ENCODE results near the gene KRTAP12-3.

KRTAP12-3 gene

DNA sequence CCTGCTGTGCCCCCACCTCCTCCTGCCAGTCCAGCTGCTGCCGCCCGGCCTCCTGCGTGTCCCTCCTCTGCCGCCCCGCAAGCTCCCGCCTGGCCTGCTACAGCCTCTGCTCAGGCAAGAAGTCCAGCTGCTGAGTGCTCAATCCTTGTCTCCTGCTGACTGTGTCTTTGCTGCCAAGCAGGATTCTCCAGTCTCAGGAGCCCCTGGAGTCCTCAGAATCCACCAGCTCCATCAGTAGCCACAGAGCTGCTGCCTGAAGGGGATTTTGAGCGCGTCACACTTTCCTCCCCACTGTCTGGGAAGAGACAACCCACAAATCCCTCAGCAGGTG, 10.5 kb upstream of the KRTAP12-3 start:
- no peak overlapping the region for H3K4me3 ChIP-seq (ENCODE audit: low read depth, low read length)
- no peak for DNase-seq (ENCODE audit: low read depth)
- TF ChIP-seq, protein P1, sequence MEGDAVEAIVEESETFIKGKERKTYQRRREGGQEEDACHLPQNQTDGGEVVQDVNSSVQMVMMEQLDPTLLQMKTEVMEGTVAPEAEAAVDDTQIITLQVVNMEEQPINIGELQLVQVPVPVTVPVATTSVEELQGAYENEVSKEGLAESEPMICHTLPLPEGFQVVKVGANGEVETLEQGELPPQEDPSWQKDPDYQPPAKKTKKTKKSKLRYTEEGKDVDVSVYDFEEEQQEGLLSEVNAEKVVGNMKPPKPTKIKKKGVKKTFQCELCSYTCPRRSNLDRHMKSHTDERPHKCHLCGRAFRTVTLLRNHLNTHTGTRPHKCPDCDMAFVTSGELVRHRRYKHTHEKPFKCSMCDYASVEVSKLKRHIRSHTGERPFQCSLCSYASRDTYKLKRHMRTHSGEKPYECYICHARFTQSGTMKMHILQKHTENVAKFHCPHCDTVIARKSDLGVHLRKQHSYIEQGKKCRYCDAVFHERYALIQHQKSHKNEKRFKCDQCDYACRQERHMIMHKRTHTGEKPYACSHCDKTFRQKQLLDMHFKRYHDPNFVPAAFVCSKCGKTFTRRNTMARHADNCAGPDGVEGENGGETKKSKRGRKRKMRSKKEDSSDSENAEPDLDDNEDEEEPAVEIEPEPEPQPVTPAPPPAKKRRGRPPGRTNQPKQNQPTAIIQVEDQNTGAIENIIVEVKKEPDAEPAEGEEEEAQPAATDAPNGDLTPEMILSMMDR (IDR thresholded peaks at IDR 0.05; ENCODE audit: low read depth, low read length, missing control alignments) = no peak

DNA sequence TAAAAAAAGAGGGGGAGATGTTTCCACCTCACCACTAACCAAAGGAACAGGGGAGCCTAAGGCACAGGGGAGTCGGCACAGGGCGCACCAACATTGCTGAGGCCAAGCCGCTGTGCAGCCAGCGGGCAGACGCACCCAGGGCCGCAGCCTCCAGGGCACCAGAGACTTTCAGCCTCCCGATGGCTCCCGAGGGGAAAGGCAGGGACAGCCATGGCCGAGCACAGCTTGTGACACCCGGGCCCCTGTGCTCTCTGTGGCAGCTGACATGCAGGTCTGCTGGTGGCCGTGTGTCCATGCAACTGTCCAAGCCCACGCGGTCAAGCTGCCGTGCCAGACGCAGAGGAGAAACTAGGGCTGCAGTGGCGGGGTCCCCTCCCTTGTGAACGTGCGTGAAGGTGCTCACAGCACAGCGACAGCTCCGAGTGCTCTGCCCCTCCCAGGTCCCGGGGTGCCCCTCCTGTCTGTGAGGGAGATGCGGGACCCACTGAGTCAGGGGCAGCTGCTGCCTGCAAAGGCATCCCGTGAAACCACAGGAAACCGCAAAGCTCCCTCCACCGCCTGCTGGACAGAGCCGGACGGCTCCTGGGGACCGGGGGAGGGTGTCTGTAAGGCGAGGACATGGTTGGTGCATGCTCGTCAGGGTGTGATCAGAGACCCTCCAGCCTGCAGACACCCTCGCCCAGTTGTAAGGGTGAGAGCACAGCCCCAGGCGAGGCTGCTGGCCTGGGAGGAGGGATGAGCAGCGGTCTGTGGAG, 9.0 kb upstream of the KRTAP12-3 start:
- TF ChIP-seq, protein P1 (IDR thresholded peaks at IDR 0.05; ENCODE audit: low read depth, low read length, missing control alignments) = no peak
- H3K4me3 ChIP-seq (ENCODE audit: low read depth, low read length) = no peak overlapping the region
- no peak for DNase-seq (ENCODE audit: low read depth)

DNA sequence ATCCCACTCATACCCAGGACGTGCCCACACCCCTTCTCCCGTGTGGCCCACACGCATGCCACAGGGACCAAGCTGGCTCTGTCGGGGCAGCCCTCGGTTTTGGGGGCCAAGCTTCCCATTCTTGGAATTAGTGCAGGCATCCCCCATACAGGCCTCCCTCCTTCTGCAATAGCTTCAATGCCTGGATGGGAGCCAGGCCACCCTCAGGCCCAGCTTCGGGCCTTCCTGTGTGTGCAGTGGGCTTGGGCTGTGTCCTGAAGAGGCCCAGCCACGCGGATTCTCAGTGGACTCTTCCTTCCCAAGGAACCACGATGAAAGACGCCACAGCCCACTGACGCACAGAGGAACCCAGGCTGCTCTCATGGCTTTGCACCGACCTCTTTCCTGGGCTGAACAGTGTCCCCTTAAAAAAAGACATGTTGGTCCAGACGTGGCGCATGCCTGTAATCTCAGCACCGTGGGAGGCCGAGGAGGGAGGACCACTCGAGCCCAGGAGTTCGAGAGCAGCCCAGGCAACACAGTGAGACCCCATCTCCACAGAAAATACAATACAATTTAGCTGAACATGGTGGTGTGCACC, 8.1 kb upstream of the KRTAP12-3 start:
- TF ChIP-seq, protein P1 (IDR thresholded peaks at IDR 0.05; ENCODE audit: low read depth, low read length, missing control alignments) = no peak

DNA sequence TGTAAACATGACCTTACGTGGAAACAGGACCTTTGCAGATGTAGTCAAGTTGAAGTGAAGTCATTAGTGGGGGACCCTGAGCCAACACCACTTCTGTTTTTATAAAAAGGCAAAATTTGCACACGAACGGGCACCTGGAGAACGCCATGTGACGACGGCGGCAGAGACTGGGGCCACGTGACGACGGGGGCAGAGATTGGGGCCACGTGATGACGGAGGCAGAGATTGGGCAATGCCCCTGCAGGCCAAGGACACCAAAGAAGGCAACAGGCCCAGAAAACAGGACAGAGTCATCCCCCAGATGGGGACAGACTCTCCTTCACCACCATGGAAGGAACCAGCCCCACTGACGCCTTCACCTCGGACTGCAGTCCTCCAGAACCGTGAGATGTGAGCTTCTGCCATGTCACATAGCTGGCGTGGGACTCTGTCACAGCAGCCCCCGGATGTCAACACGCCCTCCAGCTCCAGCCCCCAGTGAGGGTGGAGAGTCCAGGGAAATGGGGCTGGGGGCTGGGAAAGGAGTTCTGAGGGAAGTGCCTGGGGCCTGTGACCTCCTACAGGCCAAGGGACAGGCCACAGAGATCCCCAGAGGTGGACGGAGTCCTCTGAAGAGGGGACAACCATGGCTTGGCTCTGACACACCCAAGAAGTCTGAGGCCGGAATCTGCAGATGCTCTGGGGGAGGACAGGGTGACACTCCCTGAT, 7.3 kb upstream of the KRTAP12-3 start:
- no peak overlapping the region for H3K4me3 ChIP-seq (ENCODE audit: low read depth, low read length)
- no peak for DNase-seq (ENCODE audit: low read depth)
- TF ChIP-seq, protein P1 (IDR thresholded peaks at IDR 0.05; ENCODE audit: low read depth, low read length, missing control alignments) = no peak

More for the DNA sequence above, 8.1 kb upstream of the KRTAP12-3 start:
- no peak overlapping the region for H3K4me3 ChIP-seq (ENCODE audit: low read depth, low read length)
- DNase-seq (ENCODE audit: low read depth) = no peak

DNA sequence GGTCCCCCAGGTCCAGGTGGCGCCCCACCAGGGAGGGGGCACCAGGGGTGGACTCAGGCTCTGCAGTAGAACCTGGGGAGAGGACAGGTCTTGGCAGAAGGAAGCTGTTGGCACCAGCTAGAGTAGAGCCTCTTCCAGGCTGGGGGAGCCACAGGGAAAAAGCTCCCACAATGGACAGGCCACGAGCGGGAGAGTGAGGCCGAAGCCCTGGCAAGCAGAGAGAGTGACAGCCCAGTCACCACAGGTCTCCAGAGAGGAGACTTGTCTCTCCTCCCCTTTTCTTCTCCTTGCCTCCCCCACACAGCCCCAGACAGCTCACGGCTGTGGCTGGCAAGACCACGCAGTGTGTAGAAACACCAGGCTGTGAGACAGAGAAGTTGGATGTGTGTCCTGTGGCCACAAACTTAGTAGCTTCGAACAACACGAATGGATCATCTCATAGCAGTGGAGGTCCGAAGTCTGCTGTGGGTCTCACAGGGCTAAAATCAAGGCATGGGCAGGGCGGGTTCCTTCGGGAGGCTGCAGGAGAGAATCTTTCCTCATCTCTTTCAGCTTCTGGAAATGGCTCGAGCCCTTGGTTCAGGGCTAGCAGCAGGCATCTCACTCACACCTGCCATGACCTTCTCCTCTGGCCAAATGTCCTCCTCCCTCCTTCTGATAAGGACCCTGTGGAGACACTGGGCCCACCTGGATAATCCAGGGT, 6.6 kb upstream of the KRTAP12-3 start:
- DNase-seq (ENCODE audit: low read depth) = no peak
- H3K4me3 ChIP-seq (ENCODE audit: low read depth, low read length) = no peak overlapping the region
- TF ChIP-seq, protein P1 (IDR thresholded peaks at IDR 0.05; ENCODE audit: low read depth, low read length, missing control alignments) = no peak

DNA sequence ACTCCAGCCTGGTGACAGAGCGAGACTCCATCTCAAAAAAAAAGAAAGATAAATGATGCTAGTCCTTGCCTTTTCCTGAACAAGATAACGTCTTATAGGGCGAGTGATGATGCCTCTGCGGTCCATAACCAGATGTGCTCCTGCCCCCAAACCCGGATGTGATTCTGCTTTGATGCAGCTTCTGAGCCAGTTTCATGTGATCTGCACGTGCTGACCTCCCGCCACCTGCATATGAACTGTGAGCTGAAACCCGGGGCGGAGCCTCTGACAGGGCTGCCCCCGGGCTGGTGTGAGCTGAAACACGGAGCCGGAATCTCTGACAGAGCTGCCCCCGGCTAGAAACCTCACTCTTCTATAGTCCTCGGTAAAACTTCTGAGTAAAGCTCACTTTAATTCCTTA, 4.6 kb upstream of the KRTAP12-3 start:
- TF ChIP-seq, protein P1 (IDR thresholded peaks at IDR 0.05; ENCODE audit: low read depth, low read length, missing control alignments) = no peak
- H3K4me3 ChIP-seq (ENCODE audit: low read depth, low read length) = no peak overlapping the region
- DNase-seq (ENCODE audit: low read depth) = no peak
